AG04449 (cell line): ENCODE measurements around the gene TEX51.

Experiments used
- CTCF ChIA-PET: fragments of 350-600 bp; formaldehyde crosslinking; extraction: SDS; loops from one replicate; lab custom pipeline; 2021; ENCODE audit warnings: antibody characterized with exemption; lab: Yijun Ruan, JAX
- POLR2A ChIA-PET: fragments of 400-600, 350-600 bp; formaldehyde crosslinking; extraction: SDS; loops from one replicate; lab custom pipeline; 2020; ENCODE audit warnings: antibody characterized with exemption, inconsistent platforms; lab: Yijun Ruan, JAX
- DNase-seq: peaks from one replicate; pipeline ENCODE4 v3.0.0-alpha.2; 2010; ENCODE audit warnings: low read depth, low spot score
- H3K4me3 ChIP-seq: 2 replicates; pipeline ENCODE4 v1.5.1; 2011; ENCODE audit warnings: low read depth, mild to moderate bottlenecking, control low read depth, low read length
- CTCF ChIP-seq: IDR thresholded peaks from one replicate; pipeline ENCODE4 v1.5.1; 2011; ENCODE audit warnings: mild to moderate bottlenecking, moderate library complexity, low read length, control low read depth, inconsistent platforms; ENCODE audit not compliant: insufficient read depth; ENCODE audit errors: missing control alignments

TEX51 gene

GRCh38 chr2:126891681-126892500 is 6.8 kb upstream of the TEX51 start:
- TF ChIP-seq CTCF = no peak
- no peak overlapping the region for H3K4me3 ChIP-seq
- CTCF ChIA-PET = no interaction called here
- POLR2A ChIA-PET = no interaction called here
- no peak for DNase-seq

GRCh38 chr2:126893153-126893552 is 5.5 kb upstream of the TEX51 start:
- CTCF ChIA-PET = no interaction called here
- POLR2A ChIA-PET = no interaction called here
- no peak for TF ChIP-seq CTCF
- DNase-seq = no peak
- H3K4me3 ChIP-seq = no peak overlapping the region

- CTCF ChIA-PET = no interaction called here
- no peak for TF ChIP-seq CTCF
Observed at GRCh38 chr2:126893606-126894005, 5.1 kb upstream of the TEX51 start.

GRCh38 chr2:126894082-126894481 is 4.6 kb upstream of the TEX51 start:
- no peak for DNase-seq
- CTCF ChIA-PET = no interaction called here
- no peak for TF ChIP-seq CTCF
- POLR2A ChIA-PET = no interaction called here
- H3K4me3 ChIP-seq = no peak overlapping the region

More at GRCh38 chr2:126893606-126894005, 5.1 kb upstream of the TEX51 start:
- no peak overlapping the region for H3K4me3 ChIP-seq
- no peak for DNase-seq
- POLR2A ChIA-PET = no interaction called here

GRCh38 chr2:126894585-126895182 is 4.0 kb upstream of the TEX51 start:
- ChIA-PET CTCF (no interaction called here), POLR2A (no interaction called here)
- no peak for TF ChIP-seq CTCF
- DNase-seq = no peak
- H3K4me3 ChIP-seq = no peak overlapping the region

GRCh38 chr2:126895336-126895735 is 3.4 kb upstream of the TEX51 start:
- no peak overlapping the region for H3K4me3 ChIP-seq
- POLR2A ChIA-PET = no interaction called here
- CTCF ChIA-PET = no interaction called here
- no peak for TF ChIP-seq CTCF
- DNase-seq = no peak
